ENCODE results near the gene MDGA2. TPM values are rescaled to one million over a fixed set of nuclear protein-coding genes. Genes with fewer than 3 reads are reported as not detected.

MDGA2 gene
- total and polyA plus RNA-seq, 2 of the 4 experiments (the other 2 are of a cell fraction) = 0.02 TPM; not detected in 1

- no peak overlapping the region for H3K23ac ChIP-seq (ENCODE audit: low read depth, low read length)
- H3K4me1 ChIP-seq (ENCODE audit: control insufficient read depth, insufficient read depth, low read length) = no peaks in the 10 kb centered on the region
- TF ChIP-seq RFX5 (IDR thresholded peaks at IDR 0.05; ENCODE audit: low read depth, low read length) = no peak
- no peak for TF ChIP-seq ELK1 (IDR thresholded peaks at IDR 0.05; ENCODE audit: borderline replicate concordance, low read depth, low read length)
- no peak for TF ChIP-seq BHLHE40 (IDR thresholded peaks at IDR 0.05; ENCODE audit: low read depth, low read length)
- TF ChIP-seq CEBPB (IDR thresholded peaks at IDR 0.05; ENCODE audit: low read depth, low read length) = no peak
- no peak for TF ChIP-seq CHD1 (IDR thresholded peaks at IDR 0.05; ENCODE audit: low read depth, low read length)
- TF ChIP-seq MAFK (IDR thresholded peaks at IDR 0.05; ENCODE audit: low read depth, low read length) = no peak
- no peak for TF ChIP-seq CTCF (conservative IDR thresholded peaks at IDR 0.05; ENCODE audit: low read depth, low read length)
- TF ChIP-seq MAZ (IDR thresholded peaks at IDR 0.05; ENCODE audit: borderline replicate concordance, low read depth, low read length) = no peak
- no peak for TF ChIP-seq FOS (IDR thresholded peaks at IDR 0.05; ENCODE audit: low read depth, low read length)
- no peak for TF ChIP-seq POLR2A (IDR thresholded peaks at IDR 0.05; ENCODE audit: low read depth, low read length)
- TF ChIP-seq RCOR1 (IDR thresholded peaks at IDR 0.05; ENCODE audit: insufficient replicate concordance, low read length) = no peak
- BruUV-seq (replicated peaks) = no TSS peak
- H2BK15ac ChIP-seq (ENCODE audit: low read depth, low read length) = no peak overlapping the region
- H2AFZ ChIP-seq (replicated peaks; ENCODE audit: low read length, poor library complexity) = no peak overlapping the region
- H3K9me3 ChIP-seq (ENCODE audit: control insufficient read depth, insufficient read depth, low read length) = no peaks in the 10 kb centered on the region
- H3K4me2 ChIP-seq (ENCODE audit: low read depth, low read length) = no peak overlapping the region
- in situ Hi-C loops (cut with MboI; ENCODE audit: low sequenced_read_pairs) (no loop called here), intact Hi-C loops (cut with micrococcal nuclease) (no loop called here), dilution Hi-C loops (cut with HindIII; ENCODE audit: low sequenced_read_pairs, unreplicated experiment) (no loop called here)
- CTCF ChIA-PET = no interaction called here
- H3K9me1 ChIP-seq (ENCODE audit: insufficient read depth, low read length) = no peaks in the 10 kb centered on the region
- WGBS, 2 experiments (ENCODE audit: extremely low coverage in 2 of 2, insufficient read length in 1 of 2) = no CpG with 5 or more reads among the region's 2 CpGs
- no peak overlapping the region for H4K8ac ChIP-seq (ENCODE audit: low read depth in 2 of 2, low read length in 2 of 2)
- H2BK5ac ChIP-seq (ENCODE audit: low read depth, low read length, poor library complexity, severe bottlenecking) = no peak overlapping the region
- no peaks in the 10 kb centered on the region for H3K36me3 ChIP-seq (ENCODE audit: control insufficient read depth, insufficient read depth, low read length)
- H3K27me3 ChIP-seq (ENCODE audit: control insufficient read depth, insufficient read depth, low read length) = no peaks in the 10 kb centered on the region
- DNase-seq = no peak
- H4K5ac ChIP-seq (ENCODE audit: low read depth, low read length) = no peak overlapping the region
- POLR2A ChIA-PET (ENCODE audit: unreplicated experiment) = no interaction called here
- H4K20me1 ChIP-seq (ENCODE audit: insufficient read depth, low read length) = no peaks in the 10 kb centered on the region
- H3K4ac ChIP-seq (ENCODE audit: low read depth, low read length) = no peak overlapping the region
- no peak overlapping the region for H3K18ac ChIP-seq (ENCODE audit: low read depth, low read length)
- H3K4me3 ChIP-seq (ENCODE audit: insufficient read depth, low read depth, low read length) = no peak overlapping the region
- no peak overlapping the region for H3K27ac ChIP-seq (ENCODE audit: insufficient read depth, low read length)
- no peak overlapping the region for H3K9ac ChIP-seq (ENCODE audit: low read depth, low read length)
- no peak overlapping the region for H2BK120ac ChIP-seq (ENCODE audit: low read depth, low read length)
- no peak overlapping the region for H3K14ac ChIP-seq (replicated peaks; ENCODE audit: low read depth, low read length)
- no peak overlapping the region for H4K91ac ChIP-seq (ENCODE audit: insufficient read depth, low read depth, low read length)
- H3K79me1 ChIP-seq (ENCODE audit: low read depth in 1 of 2, low read length in 2 of 2) = no peaks in the 10 kb centered on the region
- H3K56ac ChIP-seq (ENCODE audit: extremely low read depth, insufficient read depth, low read length) = no peak overlapping the region
- H2AK5ac ChIP-seq (ENCODE audit: low read depth, low read length) = no peak overlapping the region
- H2AK9ac ChIP-seq (replicated peaks; ENCODE audit: low read depth, low read length, poor library complexity) = no peak overlapping the region
- no peak overlapping the region for H2BK20ac ChIP-seq (ENCODE audit: low read depth, low read length)
- no peak for ATAC-seq (ENCODE audit: low read depth)
Observed at GRCh38 chr14:47020500-47020899, 654.9 kb downstream of the MDGA2 start.

All from IMR-90 (cell line).